NB4 (cell line): ENCODE results near the gene RAB3C.

Experiments
- CTCF ChIP-seq: IDR thresholded peaks from one replicate; pipeline ENCODE4 v1.5.1; 2012; ENCODE audit warnings: low read depth, low read length
- MAX ChIP-seq: IDR thresholded peaks from 2 replicates; pipeline ENCODE4 v1.6.1; 2011; ENCODE audit warnings: low read depth, low read length
- MYC ChIP-seq: IDR thresholded peaks from 2 replicates; pipeline ENCODE4 v1.6.1; 2011; ENCODE audit warnings: low read depth, low read length
- POLR2A ChIP-seq: IDR thresholded peaks from 2 replicates; pipeline ENCODE4 v1.6.1; 2011; ENCODE audit warnings: mild to moderate bottlenecking; ENCODE audit not compliant: insufficient read length; ENCODE audit errors: extremely low read depth

GRCh38 chr5:58778888-58779287 lies 196.0 kb downstream of the RAB3C start:
- TF ChIP-seq CTCF (no peak), POLR2A (no peak), MYC (no peak), MAX (no peak)
